GM21825 (cell line): ENCODE results near the gene SH3PXD2A.

Source experiments
- ATAC-seq: cut with Tn5 transposase; IDR thresholded peaks from one replicate; pipeline ENCODE4 v1.9.1; 2021; ENCODE audit warnings: mild to moderate bottlenecking, moderate library complexity; ENCODE audit not compliant: unreplicated experiment

Gene SH3PXD2A

DNA sequence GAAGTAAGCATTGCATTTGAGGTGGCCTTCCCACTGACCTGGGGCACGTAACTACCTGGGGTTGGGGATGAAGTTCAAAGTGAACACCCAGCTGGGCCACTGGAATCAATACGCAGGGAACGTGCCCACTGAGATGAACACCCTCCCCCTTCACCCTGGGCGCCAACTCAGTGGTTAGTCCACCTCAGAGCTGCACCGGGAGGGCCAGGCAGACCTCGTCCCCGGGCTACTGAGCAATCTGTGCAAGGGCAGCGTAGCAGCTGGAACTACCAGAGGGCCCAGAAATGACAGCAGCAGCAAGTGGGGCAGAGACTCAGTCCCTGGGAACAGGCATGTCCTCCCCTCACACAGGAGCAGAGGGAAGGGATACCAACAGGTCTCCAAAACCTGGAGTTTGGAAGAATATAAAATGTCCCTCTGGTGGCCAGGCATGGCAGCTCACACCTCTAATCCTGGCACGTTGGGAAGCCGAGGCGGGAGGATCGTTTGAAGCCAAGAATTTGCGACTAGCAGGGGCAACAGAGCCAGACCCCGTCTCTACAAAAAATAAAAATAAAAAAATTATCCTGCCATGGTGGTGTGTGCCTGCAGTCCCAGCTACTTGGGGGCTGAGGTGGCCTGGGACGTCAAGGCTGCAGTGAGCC lies 143.9 kb downstream of the SH3PXD2A start:
- ATAC-seq, result no peak

DNA sequence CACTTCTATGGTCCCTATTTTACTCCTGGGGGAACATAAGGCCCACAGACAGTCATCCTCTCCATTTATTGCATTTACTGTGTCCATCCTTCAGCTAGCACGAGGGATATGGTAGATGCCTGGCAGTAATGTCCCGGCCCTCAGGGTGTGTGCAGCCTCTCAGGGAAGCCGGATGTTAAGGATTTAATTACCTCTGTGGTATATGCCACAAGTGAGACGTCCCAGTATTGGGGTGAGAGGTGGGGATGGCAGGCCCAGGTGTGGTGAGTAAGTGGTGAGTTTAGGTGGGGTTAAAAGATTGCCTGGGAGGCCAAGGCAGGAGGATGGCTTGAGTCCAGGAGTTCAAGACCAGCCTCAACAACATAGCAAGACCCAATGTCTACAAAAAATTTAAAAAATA lies 144.9 kb downstream of the SH3PXD2A start:
- ATAC-seq, result no peak

DNA sequence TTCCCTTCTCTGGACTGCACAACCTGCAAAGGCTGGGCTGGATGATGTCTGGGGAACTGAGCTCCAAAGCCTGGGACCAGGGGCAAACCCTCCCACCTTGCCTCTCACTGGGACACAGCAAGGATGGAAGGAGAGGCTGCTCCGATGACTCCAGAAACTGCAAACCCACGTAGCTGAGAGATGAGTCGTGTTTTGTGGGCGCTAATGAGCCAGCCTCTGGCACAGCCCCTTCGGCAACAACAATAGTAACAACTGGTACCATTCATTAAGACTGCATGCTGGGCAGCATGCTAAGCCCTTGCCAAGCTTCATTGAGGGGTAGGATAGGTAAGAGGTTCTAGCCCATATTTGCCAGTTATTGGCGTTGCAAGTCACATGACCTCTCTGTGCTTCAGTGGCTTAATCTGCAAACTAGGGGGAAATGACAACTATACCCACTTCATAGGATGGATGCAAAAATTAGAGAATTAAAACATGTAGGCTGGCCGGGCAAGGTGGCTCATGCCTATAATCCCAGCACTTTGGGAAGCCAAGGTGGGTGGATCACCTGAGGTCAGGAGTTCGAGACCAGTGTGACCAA lies 145.9 kb downstream of the SH3PXD2A start:
- no peak for ATAC-seq

DNA sequence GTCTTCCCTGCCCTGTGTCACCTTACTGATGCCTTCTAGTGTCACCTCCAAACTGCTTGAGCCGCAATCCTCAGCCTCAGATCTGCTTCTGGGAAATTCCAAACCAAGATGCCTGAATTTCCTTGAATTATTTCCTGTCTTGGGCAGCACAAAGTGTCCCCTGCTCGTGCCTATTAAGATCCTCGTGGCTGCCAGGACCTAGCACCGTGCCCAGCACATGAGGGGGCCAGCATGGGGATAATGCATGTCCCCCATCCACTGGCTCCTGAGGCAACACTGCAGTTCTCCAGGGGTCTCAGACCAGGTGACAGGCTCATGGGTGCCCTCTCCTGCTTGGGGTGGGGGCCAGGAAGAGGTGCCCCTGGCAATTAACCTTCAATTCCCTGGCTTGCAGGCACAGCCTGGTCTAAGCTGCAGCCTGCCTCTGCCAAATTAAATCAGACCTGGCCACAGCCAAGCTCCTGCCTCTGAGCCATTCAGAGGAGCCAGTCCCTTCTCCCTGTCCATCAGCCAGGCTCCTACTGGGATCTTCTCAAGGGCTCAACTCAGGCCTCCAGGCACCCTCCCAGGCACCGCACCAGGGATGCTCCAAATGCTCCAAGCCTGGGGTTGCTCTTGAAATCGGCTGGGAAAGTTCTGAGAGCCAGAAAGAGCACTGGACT lies 146.6 kb downstream of the SH3PXD2A start:
- ATAC-seq, result no peak

DNA sequence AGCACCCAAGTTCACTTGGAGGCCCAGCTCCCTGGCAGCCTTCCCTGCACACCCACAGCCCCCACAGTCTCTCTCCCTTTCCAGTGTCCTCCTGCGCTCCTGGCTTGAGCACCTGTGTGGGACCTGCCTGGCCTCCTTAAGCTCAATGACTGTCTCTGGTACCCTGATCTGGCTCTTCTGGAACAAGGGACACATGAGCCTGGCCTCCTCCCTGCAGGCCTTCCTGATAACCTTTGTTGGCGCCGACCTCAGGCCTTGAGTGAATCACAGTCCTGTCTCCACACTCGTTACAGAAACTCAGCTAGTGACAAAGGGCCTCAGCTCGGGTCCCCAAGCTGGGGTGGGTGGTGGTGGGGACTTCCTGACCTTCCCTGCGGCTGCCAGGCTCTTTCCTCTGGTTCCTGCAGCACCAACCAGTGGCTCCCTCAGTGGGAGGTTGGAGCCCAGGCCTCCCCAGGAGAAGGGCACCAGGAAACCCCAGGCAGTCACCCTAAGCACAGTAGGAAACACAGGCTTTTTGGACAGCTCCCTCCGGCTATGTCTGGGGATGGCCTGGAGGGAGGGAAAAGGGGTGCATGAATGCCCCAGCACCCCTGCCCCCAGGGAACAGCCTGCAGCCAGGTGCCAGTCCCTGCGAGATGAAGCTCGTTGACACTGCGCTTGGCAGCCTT lies 147.3 kb downstream of the SH3PXD2A start:
- no peak for ATAC-seq

DNA sequence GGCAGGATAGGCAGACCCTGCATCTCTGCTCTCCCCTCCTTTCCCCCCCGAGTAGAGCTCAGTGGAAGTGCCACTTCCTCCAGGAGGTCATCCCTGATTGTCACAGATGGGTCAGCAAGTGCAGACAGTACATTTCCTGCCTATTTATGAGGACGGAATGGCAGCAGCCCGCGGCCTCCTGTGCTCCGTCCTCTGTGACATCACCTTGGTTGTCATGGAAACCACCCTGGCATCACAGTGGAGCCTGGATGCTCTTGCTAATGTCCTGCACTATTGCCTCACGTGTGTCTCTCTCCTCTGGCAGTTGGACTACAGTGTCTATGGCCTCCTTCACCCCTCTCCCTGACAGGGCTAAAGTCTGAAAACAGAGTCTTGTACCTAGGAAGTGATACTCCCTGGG lies 148.6 kb downstream of the SH3PXD2A start:
- no peak for ATAC-seq

DNA sequence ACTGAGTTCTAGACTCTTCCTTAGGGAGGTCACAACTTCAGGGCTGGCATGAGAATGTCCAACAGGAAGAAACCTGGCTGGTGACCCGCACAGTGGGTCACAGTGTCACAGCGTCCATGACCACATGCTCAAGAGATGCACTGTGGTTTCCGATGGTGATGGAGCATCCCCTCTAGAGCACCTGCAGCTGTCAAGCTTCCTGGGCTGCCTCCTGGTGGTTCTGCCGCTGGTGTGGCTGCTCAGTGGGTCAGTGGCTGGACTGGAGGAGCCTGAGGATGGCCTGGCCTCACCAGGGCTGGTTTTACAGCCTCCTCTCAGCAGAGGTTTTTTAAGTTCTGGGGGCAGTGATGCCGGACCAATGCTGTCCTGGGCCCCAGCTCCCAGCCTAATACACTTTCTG lies 149.3 kb downstream of the SH3PXD2A start:
- no peak for ATAC-seq

DNA sequence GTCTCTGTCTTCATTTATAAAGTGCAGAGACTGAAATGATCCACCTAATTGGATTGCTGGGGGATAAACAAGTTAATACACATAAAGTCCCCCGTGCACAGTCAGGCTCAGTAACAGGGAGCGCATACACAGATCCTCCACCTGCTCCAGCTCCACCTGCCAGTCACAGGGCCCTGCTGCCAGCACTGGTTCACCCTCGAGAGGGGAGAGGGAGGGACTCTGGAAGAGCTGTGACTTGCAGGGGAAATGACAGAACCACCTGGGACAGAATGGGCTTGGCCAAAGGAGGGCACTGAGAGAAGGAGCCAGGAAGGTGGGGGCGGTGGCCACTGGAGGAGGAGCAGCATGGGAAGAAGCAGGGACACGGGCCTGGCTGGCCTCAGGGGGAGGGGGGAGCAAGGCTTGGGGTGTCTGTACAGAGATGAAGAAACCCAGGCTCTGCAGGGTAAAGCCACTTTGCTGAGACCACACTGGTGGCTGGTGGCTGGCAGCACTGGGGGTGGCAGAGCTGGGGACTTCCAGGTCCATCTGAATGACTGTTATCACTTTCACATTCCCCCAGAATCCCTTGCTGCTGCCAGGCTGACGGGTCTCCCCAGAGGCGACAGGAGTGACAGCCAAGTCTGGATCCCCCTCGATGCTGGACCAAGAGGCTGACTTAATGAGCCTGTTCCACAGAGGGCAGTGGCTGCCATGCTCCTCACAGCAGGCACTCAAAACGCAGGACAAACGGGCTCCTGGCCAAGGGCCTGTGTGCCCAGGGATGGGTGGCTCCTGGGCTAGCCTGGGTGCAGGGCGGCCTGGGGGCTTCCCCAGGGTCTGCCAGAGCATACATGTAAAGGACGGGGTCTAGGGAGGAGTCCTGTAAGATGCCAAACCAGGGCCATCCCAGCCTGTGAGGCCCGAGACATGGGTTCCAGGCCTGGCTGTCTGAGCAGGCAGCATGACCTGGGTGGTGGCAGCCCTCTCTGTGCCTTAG lies 151.1 kb downstream of the SH3PXD2A start:
- ATAC-seq, result no peak

DNA sequence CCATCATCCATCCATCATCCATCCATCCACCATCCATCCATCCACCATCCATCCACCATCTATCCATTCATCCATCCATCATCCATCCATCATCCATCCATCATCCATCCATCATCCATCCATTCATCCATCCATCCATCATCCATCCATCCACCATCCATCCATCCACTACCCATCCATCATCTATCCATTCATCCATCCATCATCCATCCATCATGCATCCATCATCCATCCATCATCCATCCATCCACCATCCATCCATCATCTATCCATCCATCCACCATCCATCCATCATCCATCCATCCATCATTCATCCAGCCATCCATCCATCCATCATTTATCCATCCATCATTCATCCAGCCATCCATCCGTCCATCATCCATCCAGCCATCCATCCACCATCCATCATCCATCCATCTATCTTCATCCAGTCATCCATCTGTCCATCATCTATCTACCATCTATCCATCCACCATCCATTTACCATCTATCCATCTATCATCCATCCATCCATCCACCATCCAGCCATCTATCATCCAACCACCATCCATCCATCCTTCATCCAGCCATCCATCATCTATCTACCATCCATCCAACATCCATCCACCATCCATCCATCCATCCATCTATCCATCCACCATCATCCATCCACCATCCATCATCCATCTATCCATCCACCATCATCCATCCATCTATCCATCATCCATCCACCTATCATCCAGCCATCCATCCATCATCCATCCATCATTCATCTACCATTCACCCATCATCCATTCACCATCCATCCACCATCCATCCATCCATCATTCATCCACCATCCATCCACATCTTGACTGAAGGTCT lies 153.8 kb downstream of the SH3PXD2A start:
- ATAC-seq, result no peak

DNA sequence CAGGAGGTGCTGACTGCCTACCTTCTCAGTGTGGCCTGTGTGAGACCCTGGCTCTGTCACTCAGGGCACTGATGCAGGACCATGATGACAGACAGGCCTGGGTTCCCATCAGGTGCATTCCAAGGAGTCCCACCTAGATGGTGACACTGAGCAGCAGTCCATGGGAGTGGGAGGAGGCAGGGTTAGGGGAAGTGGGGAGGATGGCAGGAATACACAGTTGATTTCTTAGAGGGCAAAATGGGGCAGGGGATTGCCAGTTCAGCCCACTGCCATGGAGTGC lies 155.0 kb downstream of the SH3PXD2A start:
- no peak for ATAC-seq

DNA sequence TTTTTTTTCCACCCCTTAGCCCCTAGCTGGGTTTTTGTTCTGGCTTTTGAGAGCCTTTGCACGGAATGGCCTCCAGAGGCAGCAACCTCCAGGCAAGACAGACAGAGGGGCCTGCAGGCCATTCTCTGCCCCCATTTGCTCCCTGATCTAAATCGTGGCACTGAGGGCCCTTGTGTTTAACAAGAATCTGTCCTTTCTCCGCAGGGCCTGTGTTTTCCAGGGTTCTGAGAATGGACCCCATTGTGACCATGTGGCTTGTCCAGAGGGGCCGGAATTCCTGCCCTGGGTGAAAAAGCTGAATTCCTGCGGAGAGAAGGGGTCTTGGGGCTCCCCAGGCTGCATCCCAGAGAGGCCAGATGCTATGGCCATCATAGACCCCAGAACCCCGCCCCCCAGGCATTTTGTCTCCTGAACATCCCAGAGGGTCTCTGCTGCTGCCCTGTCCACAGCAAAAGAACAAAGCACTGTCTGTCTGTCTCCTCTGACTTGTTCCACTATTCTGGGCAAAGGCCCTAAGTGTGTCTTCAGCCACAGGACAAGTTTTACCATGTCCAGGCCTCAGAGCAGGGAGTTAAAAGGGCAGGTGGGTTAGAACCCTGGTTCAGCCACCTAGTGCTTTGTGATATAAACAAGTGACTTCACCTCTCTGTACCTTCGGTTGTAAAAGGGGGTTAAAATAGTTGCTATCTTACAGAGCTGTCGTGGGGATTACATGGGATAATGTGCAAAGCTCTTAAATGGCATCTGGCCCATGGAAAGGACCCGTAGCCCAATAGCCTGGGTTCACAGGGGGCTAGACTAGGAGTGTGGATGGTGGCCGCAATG lies 155.6 kb downstream of the SH3PXD2A start:
- ATAC-seq, result no peak

DNA sequence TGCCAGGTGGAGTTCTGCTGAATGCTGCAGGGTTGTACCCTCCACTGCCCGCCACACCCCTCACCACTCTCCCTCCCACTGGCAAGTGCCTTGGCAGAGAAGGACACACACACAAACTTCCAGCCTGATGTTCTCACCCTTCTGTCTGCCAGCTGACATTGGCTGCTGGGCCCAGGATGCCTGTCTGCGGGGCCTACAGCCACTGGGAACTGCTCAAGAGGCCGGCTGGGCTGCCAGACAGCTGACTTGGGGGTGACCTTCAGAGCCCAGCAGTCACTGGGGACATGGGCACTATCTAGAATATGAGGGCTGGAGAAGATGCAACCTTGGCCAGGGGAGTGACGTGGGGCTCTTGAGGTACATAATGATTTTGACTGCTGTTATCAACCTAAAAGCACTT lies 157.1 kb downstream of the SH3PXD2A start:
- no peak for ATAC-seq

DNA sequence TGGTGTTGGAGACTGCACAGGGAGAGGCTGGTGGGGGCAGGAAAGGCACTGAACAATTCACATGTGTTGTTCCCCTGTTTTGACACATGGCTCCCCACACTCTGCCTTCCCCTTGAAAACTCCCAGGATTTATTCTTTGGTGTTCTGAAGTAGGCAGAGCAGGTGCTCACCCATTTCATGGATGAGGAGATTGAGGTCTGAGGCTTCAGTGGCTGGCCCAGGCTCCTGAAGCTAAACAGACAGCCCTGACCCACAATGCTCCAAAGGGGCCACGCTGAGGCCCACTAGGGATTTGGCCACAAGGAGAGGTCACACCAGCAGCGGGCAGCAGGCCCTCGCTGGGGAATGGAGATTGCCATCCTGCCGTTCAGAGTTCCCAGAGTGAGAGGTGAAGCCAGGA lies 157.6 kb downstream of the SH3PXD2A start:
- ATAC-seq, result no peak

DNA sequence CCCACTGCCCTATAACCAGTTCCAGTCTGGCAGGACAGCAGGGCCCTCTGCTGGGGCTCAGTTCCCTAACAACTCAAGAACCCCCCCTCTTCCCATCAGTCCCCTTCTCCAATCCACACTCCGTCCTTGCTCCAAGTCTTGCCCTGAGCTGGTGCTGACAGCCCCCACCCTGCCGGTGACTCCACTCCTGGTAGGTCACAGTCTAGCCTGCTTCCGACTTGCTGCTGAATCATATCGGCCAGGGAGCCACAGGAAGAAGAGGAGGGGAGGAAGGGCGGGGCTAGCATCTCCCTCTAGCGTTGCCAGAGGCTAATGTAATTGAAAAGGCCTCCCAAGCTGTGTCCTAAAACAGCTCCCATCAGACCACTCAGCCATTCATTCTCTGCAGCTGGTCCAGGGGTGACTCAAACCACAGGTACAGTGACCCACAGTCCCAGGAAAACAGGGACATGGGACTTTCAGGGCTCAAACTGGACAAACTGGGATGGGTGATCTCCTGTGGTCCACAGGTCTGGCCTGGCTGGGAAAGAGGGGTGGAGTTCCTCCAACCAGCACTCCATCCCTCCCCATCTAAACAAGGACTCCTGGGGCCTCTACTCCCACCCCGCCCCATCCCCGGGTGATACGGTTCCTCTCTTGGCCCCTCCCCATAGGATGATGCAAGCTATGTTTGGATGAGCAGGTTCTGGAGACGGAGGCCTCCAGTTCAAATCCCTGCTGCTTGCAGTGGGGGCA lies 158.8 kb downstream of the SH3PXD2A start:
- peak; percentile 30 for ATAC-seq

DNA sequence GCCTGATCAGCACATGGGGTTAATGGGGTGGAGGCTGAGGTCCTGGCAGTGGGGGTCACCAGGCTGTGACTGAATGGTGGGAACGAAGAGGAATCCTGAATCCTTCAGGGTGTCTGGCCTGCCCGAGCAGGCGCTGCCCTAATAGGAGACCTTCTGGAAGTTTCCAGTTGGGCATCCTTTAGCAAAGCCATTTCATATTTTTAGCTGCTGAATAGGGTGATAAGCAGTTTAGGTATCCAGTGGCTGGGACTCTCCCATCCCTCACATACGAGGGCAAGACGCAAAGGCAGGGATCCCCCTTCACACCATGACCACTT lies 159.3 kb downstream of the SH3PXD2A start:
- peak; percentile 12 for ATAC-seq

DNA sequence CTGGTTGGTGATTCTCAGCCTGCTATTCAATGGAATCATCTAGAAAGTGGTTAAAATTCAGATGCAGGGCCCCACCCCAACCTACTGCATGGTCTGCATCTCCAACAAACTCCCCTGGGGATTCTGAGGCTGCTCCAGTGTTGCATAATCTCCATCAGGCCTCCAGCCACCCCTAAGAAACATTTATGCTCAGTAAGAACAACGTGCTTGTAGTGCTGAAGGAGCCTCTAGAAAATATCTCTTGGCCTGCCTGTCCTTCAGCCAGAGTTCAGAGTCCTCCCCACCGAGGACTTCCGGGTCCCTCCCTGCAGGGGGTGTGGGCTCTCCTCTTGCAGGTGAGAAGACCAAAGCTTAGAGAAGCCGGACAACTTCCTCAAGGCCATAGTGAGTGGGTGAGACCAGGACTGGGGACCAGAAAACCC lies 159.8 kb downstream of the SH3PXD2A start:
- no peak for ATAC-seq

DNA sequence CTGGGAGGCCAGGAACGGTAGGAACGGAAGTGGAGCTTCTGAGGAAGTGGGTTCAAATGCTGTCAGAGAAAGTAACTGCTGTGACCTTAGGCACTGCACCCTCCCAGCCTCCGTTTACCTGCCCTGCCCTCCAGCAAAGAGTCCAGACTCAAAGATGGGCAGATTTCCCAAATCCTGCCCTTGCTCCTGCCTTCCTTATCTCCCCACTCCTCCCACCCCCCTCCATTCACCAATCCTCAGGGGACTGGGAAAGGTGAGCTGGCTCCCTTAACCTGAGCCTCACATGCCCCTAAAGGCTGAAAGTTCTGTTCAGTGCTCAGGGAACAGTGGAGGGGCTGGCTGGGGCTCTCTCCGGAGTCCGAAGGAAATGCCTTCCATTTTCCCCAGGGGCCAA lies 161.6 kb downstream of the SH3PXD2A start:
- no peak for ATAC-seq

DNA sequence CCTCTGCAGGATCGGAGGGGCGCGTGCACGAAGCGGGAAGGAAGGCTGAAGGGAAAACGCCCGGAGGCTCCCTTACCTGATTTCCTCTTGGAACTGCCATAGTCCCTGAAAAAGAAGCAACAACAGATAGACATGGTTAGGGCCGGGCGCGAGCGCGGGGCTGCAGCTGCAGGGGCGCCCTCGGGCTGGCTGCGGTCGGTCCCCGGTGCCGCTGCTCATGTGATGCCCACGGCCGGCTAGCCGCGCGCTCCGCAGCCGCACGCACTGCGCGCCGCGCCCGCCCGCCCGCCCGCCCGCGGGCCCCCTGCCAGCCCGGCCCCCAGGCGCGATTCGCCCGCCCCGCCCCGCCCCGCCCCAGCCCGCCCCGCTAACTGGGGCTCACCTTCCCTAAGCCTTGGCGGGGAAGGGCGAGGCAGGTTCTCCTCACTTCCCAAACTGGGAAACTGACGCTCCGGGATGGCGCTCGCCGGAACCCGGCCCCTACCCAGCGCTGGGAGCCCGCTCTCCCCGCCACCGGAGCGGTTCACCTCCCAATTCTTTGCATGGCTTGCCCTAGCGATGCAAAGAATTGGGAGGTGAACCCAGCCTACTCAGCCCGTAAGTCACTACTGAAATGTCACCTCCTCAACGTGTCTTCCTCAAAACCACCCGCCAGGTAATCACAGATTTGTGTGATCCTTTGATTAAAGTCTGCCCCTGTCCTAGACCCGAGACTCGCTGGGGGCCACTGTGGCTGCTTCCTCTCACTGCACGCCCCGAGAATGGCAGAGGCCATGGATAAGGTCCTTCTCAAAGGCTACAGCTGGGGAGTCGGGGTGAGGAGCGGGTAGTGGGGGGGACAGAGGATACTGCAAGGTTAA lies 162.2 kb downstream of the SH3PXD2A start:
- peak; percentile 28 for ATAC-seq
